Adipocyte (in vitro differentiated cells): ENCODE results near the gene PIGU.

Source experiments
- DNase-seq: peaks from one replicate; pipeline ENCODE4 v3.0.0-alpha.2; 2015; ENCODE audit warnings: low read depth
- H3K27me3 ChIP-seq: replicated peaks from 2 replicates; pipeline ENCODE4 v1.7.0; 2013; ENCODE audit warnings: mild to moderate bottlenecking, low read length, moderate library complexity; ENCODE audit not compliant: control insufficient read depth, insufficient read depth
- H3K36me3 ChIP-seq: 2 replicates; pipeline ENCODE4 v1.7.0; 2013; ENCODE audit warnings: low read length, mild to moderate bottlenecking, moderate library complexity; ENCODE audit not compliant: control insufficient read depth, insufficient read depth, severe bottlenecking
- H3K4me1 ChIP-seq: 2 replicates; pipeline ENCODE4 v1.7.0; 2013; ENCODE audit warnings: mild to moderate bottlenecking, low read length, moderate library complexity; ENCODE audit not compliant: control insufficient read depth, insufficient read depth
- H3K4me3 ChIP-seq: 2 replicates; pipeline ENCODE4 v1.7.0; 2013; ENCODE audit warnings: mild to moderate bottlenecking, low read length, moderate library complexity
- H3K9ac ChIP-seq: 2 replicates; pipeline ENCODE4 v1.7.0; 2013; ENCODE audit warnings: mild to moderate bottlenecking, low read length, moderate library complexity
- H3K9me3 ChIP-seq: 2 replicates; pipeline ENCODE4 v1.7.0; 2013; ENCODE audit warnings: mild to moderate bottlenecking, low read length, moderate library complexity; ENCODE audit not compliant: control insufficient read depth

PIGU gene

DNA sequence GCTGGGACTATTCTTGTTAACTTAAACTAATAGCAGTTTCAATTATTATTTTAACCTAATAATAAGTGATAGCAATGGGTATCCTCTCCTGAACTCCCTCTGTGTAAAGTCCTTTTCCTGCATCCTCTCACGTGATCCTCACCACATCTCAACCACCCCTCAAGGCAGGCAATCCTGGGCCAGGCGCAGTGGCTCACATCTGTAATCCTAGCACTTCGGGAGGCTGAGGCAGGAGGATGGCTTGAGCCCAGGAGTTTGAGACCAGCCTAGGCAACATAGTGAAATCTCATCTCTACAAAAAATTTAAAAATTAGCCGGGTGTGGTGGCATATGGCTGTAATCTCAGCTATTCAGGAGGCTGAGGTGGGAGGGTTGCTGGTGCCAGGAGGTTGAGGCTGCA is 94.7 kb downstream of the PIGU start:
- H3K9me3 ChIP-seq, result no peaks in the 10 kb centered on the region
- H3K27me3 ChIP-seq, result no peaks in the 10 kb centered on the region
- H3K9ac ChIP-seq, result peak overlapping the region; percentile 32
- no peak for DNase-seq
- H3K36me3 ChIP-seq, result peaks cover 3% of the 10 kb centered on the region
- peaks cover 49% of the 10 kb centered on the region for H3K4me1 ChIP-seq
- H3K4me3 ChIP-seq, result no peak overlapping the region

DNA sequence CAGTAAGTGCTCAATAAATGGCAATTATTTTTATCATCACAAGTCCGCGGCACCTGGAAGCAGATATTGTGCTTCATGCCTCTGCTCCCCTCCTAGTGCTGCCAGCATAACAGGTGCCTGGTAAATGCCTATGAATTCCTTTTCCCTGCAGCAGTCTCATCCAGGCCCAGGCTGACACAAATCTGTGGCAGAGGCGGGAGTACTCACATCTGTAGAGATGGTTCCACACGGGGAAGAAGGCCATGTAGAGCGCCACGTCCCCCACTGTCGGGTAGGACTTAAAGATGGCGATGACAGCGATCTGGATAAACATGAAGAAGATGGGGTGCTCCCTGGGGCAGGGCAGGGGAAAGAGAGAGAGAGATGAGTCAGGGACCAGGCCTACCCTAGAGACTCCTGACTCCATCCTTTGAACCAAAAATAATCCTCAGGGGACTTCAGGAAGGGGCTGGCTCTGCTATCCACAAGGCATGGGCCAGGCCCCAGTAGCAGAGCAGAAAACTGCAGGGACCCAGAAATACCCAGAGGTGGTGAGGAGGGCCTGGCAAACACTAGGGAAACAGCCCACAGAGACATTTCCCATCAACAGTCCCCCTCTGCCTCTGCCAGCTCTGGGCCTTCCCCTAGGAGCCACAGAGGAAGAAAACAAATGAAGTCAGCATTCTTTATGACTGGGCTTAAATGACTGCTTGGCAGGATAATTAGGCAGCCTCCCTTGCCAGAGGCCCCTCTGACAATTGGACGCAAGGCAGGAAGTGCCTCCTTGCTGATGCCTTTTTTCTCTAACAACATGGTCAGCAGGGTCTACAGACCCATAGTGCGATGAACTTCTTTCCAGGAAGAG is 95.3 kb downstream of the PIGU start:
- DNase-seq, result peak; percentile 83
- H3K4me3 ChIP-seq, result no peak overlapping the region
- no peaks in the 10 kb centered on the region for H3K36me3 ChIP-seq
- H3K27me3 ChIP-seq, result no peaks in the 10 kb centered on the region
- peaks cover 49% of the 10 kb centered on the region for H3K4me1 ChIP-seq
- no peaks in the 10 kb centered on the region for H3K9me3 ChIP-seq
- H3K9ac ChIP-seq, result peak overlapping the region; percentile 32

DNA sequence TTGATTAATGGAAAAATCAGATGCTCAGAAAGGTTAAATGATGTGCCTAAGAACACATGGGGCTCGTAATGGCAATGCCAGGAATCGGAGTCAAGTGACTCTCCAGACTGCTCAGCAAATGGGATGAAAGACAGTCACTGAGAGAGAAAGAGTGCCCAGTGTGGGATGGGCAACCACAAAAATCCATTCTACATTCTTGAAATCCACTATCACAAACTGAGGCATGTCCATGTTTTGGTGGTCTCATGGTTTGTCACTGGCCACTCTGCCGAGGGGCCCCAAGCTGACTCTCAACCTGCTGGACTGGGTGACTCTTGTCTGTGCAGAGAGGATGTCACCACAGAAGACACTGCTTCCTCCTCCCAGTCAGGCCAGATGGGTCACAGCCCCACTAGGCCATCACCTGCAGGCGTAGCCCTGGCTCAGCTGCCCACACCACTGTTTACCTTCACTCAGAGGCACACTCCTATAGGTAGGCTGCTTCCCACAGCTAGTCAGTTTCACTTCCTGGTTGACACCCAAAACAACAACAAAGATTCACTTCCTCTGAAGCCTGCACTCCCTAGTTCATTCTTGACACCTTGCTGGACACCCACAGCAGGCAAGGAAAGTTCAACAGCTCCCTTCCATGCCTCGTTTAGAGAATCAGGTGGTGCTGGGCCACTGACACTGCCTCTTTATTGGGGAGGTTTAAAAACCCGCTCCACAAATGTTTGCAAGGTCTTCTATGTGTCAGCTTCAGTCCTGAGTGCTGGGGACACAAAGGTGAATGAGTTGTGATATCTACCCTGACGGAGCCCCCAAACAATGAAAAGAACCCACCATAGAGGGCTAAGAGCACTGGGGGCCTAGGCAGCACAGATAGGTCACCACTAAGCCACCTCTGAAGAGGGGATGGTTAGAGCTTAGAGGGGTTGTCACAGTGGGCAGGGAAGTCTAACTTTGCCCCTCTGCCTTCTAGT is 96.6 kb downstream of the PIGU start:
- Histone ChIP-seq H3K27me3 (no peaks in the 10 kb centered on the region), H3K9me3 (no peaks in the 10 kb centered on the region), H3K4me3 (no peak overlapping the region), H3K9ac (no peak overlapping the region), H3K36me3 (no peaks in the 10 kb centered on the region), H3K4me1 (peaks cover 49% of the 10 kb centered on the region)
- peak; percentile 21 for DNase-seq

DNA sequence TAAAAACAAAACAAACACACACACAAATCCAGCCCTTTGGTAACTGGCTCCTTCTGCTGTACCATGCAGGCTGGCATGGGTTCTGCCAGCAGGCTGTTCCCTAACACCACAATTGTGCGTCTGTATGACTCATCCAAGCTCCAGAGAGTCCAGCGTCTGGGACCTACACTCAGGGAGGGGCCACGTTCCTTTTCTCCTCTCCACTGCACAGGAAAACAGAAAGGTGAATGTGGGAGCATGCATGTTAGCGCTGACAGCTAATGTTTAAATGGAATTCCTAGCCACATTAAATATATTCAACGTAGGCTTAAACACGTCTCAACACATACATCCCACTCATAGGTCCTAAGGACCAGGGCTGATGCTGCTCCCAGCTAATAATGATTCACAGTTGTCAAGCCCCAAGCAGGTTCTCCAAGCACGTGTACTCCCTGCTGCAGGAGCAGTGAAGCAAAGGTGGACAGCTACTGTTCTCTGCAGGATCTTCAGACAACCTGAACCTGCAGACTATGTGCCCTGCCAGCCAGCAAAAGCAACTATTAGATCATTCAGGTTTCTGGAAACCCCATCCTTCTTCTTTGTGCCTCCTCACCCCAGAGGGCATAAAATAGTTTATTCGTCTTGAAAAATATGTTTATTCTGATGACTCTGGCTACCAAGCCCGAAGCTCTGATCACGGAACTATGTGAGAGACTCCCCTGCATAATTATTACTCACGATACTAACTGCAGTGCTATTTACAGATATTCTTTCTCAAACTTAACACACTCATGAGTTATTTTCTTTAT is 97.5 kb downstream of the PIGU start:
- H3K27me3 ChIP-seq, result no peaks in the 10 kb centered on the region
- peaks cover 5% of the 10 kb centered on the region for H3K36me3 ChIP-seq
- peaks cover 49% of the 10 kb centered on the region for H3K4me1 ChIP-seq
- no peaks in the 10 kb centered on the region for H3K9me3 ChIP-seq
- no peak overlapping the region for H3K9ac ChIP-seq
- H3K4me3 ChIP-seq, result no peak overlapping the region
- DNase-seq, result peak; percentile 91

DNA sequence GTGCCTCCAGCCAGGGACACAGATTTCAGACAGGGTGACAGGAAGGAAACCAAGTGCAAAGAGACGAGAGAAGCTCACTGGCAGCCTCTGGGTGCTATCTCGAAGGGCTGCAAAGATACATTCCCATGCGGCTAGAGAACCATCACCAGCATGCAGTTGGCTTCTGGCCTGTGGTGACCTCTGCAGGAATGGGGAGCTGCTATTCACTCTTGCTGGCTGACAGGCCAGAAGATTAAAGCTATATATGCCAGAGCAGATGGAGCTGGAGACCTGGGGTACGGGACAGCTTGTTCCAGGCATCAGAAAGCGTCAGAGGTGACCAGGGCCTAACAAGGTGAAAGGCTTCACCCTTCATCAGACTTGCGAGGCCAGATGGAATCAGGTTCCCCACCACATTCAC is 98.4 kb downstream of the PIGU start:
- H3K9ac ChIP-seq, result peak overlapping the region; percentile 47
- no peaks in the 10 kb centered on the region for H3K9me3 ChIP-seq
- no peaks in the 10 kb centered on the region for H3K27me3 ChIP-seq
- no peak overlapping the region for H3K4me3 ChIP-seq
- H3K36me3 ChIP-seq, result peaks cover 10% of the 10 kb centered on the region
- DNase-seq, result no peak
- peaks cover 49% of the 10 kb centered on the region for H3K4me1 ChIP-seq

DNA sequence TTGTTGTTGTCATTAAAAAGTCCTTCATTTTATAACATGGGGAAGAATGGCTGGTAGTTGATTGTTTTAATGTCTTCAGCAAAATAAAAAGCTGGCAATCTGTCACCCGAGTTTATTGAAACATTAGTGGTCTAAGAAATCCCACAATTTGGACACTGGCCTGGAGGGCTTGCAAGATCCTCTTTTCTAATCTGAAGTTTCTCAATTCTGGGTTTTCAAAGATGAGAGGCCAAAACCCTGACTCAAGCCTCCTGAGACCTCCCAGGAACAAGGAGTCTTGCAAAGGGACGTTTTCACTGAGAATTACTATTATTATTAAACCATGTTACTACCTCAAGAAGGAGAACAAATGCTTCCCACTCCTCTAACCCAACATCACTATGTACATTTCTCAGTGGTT is 98.9 kb downstream of the PIGU start:
- Histone ChIP-seq H3K4me3 (no peak overlapping the region), H3K9ac (peak overlapping the region; percentile 47), H3K36me3 (peaks cover 13% of the 10 kb centered on the region), H3K4me1 (peaks cover 47% of the 10 kb centered on the region), H3K9me3 (no peaks in the 10 kb centered on the region), H3K27me3 (no peaks in the 10 kb centered on the region)
- peak; percentile 17 for DNase-seq

DNA sequence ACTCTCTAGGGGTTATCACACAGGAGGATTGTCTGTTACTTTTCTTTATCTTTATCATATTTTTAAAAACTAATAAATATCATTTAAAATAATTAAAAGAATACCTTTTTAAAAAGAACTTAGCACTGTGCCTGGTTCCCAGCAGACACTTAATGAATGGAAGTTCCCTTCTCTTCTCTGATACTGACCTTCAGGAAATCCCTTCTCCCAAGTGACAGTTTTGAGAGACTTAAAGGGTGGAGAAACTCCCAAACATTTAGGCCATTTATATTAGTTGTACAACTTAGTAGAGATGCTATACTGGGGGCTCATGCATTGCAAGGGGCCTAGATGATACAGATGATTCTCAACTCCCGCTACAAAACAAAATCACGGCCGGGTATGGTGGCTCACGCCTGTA is 99.8 kb downstream of the PIGU start:
- peaks cover 19% of the 10 kb centered on the region for H3K36me3 ChIP-seq
- no peak overlapping the region for H3K9ac ChIP-seq
- H3K9me3 ChIP-seq, result no peaks in the 10 kb centered on the region
- no peak overlapping the region for H3K4me3 ChIP-seq
- no peak for DNase-seq
- H3K4me1 ChIP-seq, result peaks cover 38% of the 10 kb centered on the region
- H3K27me3 ChIP-seq, result no peaks in the 10 kb centered on the region

DNA sequence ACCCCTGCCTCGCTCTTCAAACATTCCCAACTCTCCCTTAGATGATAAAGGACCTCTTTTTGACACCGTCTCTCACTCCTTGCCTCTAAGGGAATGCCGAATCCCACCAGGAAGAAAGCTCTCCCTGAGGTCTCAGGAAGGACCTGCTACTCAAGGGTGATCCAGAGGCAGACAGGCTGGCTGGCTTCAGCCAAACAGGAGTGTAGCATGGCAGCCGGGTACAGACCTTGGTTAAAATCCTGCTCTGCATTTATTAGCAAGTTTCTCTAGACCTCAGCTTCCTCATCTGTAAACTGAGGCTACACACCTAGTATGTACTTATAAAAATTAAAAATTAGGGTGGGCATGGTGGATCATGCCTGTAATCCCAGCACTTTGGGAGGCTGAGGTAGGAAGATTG is 101.1 kb downstream of the PIGU start:
- no peak overlapping the region for H3K4me3 ChIP-seq
- H3K9ac ChIP-seq, result no peak overlapping the region
- H3K9me3 ChIP-seq, result no peaks in the 10 kb centered on the region
- H3K4me1 ChIP-seq, result peaks cover 27% of the 10 kb centered on the region
- H3K36me3 ChIP-seq, result peaks cover 22% of the 10 kb centered on the region
- no peaks in the 10 kb centered on the region for H3K27me3 ChIP-seq
- DNase-seq, result no peak

DNA sequence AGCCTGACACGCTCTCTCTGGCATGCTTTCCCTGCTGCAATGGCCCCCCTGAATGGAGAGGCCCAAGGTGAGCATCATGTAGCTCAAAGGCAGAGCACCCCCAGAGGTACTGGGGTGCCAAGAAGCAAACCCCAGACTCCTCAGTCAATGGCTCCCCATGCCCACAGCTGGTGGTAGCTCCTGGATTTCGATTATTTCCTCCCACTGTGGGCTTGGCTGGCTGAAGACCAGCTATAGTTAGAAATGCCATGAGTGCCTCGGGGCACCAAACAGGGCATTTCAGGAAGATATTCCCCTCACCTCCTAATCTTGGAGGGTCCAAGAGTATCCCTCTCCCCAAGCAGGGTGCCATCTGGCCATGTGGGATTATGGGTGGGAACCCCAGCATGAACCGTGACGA is 101.6 kb downstream of the PIGU start:
- Histone ChIP-seq H3K36me3 (peaks cover 22% of the 10 kb centered on the region), H3K9ac (no peak overlapping the region), H3K4me3 (no peak overlapping the region), H3K27me3 (no peaks in the 10 kb centered on the region), H3K4me1 (peaks cover 27% of the 10 kb centered on the region), H3K9me3 (no peaks in the 10 kb centered on the region)
- DNase-seq, result no peak

DNA sequence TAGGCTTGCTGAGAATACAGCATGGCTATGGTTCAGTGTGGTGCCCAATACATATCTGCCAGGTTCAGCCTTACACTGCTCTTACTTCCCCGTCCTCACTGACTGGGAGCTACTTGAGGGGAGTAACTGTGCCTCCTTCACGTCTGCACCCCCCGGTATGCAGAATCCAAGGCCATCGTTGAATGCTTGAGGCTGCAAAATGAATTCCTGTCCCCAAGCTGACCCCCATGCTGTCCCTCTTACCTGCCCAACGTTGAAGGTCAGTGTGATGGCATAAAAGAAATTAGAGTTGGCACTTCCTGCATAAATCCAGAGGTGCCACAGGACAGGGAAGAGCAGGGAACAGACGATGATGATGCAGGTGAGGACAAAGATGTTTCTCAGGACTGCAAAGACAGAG is 102.0 kb downstream of the PIGU start:
- Histone ChIP-seq H3K9me3 (no peaks in the 10 kb centered on the region), H3K9ac (no peak overlapping the region), H3K27me3 (no peaks in the 10 kb centered on the region), H3K36me3 (peaks cover 22% of the 10 kb centered on the region), H3K4me1 (peaks cover 24% of the 10 kb centered on the region), H3K4me3 (no peak overlapping the region)
- DNase-seq, result no peak

DNA sequence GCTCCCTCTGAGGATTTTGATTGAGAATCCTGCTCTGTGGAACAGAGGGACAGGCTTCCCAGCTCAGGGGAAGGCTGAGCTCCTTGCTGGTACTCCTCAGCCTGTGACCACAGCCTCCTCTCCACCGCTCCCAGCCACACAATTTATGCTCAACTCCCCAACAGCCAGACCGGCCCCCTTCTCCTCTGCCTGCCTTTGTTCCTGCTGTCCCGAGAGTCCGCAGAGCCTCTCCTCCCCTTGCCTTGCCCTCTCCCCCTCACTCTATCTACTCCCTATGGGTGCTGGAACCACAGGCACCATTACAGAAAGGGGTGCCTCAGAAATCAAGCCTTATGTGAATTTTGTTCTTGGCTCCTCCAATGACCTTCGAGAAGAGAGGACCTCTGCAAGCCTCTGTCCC is 102.5 kb downstream of the PIGU start:
- DNase-seq, result no peak
- no peak overlapping the region for H3K9ac ChIP-seq
- peaks cover 19% of the 10 kb centered on the region for H3K4me1 ChIP-seq
- H3K36me3 ChIP-seq, result peaks cover 22% of the 10 kb centered on the region
- no peaks in the 10 kb centered on the region for H3K27me3 ChIP-seq
- H3K9me3 ChIP-seq, result no peaks in the 10 kb centered on the region
- no peak overlapping the region for H3K4me3 ChIP-seq
